NB4 (cell line): Measurements from ENCODE around the gene INSR.

Experiments used
- POLR2A ChIP-seq: IDR thresholded peaks from 2 replicates; pipeline ENCODE4 v1.6.1; 2011; ENCODE audit warnings: mild to moderate bottlenecking; ENCODE audit not compliant: insufficient read length; ENCODE audit errors: extremely low read depth
- TF ChIP-seq, protein P1 (sequence below): IDR thresholded peaks from one replicate; pipeline ENCODE4 v1.5.1; 2012; ENCODE audit warnings: low read depth, low read length

DNA sequence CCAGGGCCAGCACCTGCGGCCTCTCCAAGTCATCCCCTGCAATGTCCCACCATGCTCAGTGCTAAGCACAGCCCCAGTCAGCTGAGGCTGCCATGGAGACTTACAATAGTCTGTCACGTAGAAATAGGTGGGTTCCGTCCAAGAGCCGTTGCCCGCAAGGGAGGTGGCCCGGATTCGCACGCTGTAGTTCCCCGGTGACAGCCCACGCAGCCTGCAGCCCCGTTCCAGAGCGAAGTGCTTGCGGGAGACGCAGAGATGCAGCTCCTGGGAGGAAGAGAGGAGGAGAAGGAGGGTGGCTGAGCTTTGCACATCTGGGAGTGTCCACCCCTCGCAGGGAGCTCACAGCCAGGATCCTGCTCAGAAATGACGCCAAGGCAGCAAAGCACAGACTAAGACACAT, 162.2 kb downstream of the INSR start:
- TF ChIP-seq POLR2A = no peak
- TF ChIP-seq, protein P1, sequence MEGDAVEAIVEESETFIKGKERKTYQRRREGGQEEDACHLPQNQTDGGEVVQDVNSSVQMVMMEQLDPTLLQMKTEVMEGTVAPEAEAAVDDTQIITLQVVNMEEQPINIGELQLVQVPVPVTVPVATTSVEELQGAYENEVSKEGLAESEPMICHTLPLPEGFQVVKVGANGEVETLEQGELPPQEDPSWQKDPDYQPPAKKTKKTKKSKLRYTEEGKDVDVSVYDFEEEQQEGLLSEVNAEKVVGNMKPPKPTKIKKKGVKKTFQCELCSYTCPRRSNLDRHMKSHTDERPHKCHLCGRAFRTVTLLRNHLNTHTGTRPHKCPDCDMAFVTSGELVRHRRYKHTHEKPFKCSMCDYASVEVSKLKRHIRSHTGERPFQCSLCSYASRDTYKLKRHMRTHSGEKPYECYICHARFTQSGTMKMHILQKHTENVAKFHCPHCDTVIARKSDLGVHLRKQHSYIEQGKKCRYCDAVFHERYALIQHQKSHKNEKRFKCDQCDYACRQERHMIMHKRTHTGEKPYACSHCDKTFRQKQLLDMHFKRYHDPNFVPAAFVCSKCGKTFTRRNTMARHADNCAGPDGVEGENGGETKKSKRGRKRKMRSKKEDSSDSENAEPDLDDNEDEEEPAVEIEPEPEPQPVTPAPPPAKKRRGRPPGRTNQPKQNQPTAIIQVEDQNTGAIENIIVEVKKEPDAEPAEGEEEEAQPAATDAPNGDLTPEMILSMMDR = no peak
